Activated CD4-positive, CD25-positive, alpha-beta regulatory T cell (primary cell): ENCODE measurements around the gene RASGEF1C.
"Not testable (repeated sequence)": the region's sequence is repeated elsewhere in the genome, so short reads cannot be mapped to it uniquely, and the experiment has no call there.

ENCODE experiments used
- DNase-seq, 4 experiments: peaks; one replicate each; lab custom pipeline; 2025; lab: John Stamatoyannopoulos, UW

Gene RASGEF1C

DNA sequence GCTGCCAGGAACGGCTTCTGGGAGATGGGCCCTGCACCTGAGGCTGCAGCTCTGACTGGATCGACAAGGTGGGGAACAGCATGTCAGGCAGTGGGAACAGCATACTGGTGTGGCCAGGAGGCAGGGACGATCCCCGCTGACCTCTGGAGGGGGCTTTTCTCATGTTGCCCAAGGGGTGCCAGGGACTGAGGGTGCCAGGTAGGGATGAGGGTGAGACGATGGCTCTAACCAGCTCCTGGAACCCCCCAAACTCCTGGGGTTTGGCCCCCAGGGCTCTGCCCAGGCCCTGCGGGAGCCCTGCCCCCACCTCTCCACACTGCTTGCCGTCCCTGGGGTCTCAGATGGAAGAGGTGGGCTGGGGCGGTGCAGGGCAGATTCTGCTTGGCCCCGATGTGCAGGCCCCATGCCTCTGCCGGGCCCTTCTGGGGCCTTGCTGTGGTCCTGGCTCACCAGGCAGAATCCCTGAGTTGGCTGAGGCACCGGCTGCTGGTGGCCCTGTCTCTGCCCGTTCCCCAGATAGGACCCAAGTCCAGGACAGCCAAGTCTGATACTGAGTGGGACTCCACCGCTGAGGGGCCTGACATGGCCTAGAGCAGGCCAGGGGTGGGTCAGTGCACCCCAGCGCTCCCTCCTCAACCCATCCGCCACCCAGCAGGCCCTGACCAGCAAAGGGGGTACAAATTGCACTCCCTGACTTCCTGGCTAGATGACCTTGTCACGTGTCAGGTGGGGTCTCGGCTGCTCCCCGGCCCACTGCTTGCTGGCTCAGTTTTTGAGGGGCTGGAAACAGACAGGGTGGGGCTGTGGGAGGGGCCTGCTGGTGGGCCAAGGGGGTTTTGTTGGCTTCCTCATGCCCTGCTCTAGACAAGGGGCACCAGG lies 109.0 kb downstream of the RASGEF1C start:
- no peak for DNase-seq

DNA sequence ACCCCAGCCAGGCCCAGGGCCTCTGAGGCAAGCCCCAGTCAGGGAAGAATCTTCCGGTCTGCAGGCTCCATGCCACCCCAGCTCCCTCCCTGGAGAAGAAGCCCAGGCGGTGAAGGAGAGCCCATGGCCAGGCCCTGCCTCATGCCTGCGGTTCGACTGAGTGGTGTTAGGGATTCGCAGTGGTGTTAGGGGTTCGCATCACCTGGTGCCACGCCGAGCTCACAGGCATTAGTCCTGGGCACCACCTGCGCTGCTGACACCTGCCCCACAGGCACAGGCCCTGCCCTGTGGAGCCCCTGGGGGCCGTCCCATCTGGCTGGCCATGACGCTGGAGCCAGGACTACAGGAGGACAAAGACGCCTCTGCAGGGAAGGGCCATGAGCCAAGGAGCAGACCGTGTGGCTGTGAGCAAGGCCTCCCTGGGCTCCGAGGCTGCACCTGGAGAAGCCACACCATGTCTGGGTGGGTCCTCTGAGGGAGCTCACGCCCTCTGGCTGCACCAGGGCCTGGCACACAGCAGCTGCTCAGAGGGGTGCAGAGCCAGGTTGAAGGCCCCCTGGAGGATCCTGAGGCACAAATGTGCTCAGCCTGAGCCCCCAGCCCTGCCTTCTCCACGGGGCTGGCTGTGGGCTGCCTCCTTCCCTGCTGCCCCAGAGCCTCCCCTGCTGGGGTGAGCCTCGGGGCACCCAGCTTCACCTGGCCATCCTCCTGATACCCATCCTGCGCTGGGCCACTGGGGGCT lies 109.8 kb downstream of the RASGEF1C start:
- no peak for DNase-seq

DNA sequence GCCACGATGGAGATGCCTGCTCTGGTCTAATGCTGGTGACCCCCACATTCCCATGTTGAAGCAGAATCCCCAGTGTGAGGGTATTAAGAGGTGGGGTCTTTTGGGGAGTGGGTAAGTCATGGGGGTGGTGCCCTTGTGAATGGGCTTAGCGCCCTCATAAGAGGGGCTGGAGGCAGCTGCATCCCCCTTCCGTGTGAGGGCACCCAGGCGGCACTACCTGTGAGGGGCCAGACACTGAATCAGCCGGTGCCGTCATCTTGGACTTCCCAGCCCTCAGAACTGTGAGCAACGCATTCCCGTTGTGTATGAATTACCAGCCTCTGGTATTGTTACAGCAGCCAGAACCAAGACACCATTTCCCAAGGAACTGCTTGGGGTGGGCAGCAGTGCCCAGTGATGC lies 110.5 kb downstream of the RASGEF1C start:
- no peak for DNase-seq

DNA sequence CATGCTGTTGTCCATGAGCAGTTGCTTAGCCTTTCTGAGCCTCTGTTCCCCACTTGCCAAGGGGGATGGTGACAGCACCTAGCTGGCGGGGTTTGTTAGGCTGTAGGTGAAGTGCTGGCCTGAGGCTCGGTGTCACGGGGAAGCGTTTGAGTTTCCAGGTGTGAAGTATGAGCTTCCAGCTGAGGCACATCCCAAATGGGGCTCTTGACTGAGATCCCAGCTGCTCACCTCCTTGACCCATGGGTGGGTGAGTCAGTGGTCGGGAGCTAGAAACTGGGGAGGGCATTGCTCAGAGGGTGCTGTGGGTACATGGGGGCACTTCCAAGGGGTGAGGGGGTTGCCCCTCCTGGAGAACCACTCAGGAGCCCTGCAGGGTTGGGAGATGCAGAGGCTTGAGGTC lies 111.1 kb downstream of the RASGEF1C start:
- no peak for DNase-seq

DNA sequence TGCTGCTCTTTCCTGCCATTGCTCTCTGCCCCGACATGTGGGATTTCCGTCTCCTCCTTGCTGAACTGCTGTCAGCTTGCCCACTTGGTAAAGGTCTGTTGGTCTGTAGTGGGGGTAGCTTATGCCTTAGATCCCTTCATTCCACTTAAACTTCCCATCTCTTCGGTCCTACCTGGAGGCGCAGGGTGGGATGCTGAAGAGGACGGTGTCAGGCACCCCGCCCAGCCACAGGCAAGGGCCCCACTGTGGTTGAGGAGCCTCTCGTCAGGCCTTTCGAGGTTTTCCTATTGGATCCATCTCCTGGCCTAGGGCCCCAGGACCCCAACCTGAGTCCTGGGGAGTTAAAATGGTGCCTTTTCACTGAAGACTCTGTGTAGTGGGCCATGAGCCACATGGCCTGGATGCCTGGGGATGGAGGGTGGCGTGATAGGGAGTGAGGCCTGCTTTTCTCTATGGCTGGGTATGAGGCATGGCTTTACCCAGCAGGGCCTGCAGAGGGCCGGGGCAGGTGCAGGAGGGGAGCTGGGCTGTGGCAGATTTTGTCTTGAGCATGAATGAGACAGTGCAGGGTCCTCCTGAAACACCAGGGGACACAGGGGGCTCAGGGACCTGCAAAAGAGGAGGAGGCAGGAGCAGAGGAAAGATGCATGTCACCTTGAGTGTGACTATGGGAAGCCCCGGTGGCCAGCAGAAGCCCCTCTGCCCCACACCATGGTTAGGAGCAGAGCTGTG lies 111.7 kb downstream of the RASGEF1C start:
- no peak for DNase-seq

DNA sequence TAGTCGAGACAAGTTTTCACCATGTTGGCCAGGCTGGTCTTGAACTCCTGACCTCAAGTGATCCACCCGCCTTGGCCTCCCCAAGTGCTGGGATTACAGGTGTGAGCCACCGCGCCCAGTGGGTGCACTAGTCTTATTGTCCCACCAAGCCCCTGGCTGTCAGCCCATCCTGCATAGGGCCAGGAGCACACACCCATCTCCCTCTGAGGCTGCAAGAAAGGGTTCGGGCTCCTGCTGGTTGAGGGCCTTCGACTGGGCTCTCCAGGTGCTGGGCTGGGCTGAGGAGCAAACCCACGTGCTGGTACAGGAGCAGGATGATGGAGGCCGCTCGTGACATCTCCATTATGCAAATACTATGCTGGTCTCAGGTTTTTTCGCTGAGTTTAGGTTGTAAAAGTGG lies 112.4 kb downstream of the RASGEF1C start:
- DNase-seq, result no peak

DNA sequence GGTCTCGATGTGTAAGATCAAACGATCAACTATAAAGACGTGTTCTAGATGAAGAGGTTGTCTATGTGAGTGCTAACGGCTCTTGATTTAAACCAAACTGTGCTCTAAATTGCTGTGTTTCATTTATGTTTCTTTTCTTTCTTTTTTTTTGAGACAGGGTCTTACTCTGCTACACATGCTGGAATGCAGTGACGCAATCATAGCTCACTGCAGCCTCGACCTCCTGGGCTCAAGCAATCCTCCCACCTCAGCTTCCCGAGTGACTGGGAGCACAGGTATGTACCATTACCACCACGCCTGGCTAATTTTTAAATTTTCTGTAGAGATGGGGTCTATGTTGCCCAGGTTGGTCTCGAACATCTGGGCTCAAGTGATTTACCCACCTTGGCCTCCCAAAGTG lies 113.5 kb downstream of the RASGEF1C start:
- DNase-seq, result no peak

DNA sequence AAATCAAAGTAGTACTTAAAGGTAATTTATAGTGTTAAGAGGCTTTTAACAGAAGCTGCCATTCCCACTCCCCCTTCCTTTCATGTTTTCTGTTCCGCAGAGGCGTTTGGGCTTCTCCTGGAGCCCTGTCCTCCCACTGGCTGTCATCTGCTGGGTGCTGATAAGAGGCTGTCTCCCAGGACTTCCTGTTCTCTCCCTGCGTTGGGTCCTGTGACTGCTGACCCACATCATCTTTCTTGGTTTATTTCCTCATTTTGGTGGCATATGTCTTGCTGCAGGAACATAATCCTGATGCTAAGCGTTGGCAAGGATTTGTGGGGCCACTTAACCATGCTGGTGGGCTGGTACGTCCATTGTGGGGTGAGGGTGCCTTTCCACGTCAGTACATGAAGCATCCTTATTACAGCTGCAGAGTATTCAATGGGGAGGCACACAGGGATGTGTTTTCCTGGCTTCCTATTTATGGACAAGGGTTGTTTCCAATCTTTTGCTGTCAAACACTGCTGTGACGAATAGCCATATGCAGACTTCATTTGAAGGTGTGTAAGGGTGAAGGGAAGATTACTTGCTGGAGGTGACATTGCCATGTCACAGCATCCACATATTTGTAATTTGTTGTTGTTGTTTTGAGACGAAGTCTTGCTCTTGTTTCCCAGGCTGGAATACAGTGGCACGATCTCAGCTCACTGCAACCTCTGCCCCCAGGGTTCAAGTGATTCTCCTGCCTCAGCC lies 115.2 kb downstream of the RASGEF1C start:
- DNase-seq, result no peak

DNA sequence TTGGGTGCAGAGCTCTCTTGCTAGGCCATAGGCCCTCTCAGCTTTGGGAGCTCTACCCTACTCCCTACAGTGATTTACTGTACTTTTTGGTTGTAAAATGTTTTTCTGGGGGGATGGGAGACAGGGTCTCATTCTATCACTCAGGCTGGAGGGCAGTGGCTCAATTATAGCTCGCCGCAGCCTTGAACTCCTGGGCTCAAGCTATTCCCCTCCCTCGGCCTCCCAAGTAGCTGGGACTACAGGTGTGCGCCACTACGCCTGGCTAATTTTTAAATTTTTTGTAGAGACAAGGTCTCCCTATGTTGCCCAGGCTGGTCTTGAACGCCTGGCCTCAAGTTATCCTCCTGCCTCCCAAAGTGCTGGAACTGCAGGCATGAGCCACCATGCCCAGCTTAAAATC lies 115.8 kb downstream of the RASGEF1C start:
- no peak for DNase-seq

DNA sequence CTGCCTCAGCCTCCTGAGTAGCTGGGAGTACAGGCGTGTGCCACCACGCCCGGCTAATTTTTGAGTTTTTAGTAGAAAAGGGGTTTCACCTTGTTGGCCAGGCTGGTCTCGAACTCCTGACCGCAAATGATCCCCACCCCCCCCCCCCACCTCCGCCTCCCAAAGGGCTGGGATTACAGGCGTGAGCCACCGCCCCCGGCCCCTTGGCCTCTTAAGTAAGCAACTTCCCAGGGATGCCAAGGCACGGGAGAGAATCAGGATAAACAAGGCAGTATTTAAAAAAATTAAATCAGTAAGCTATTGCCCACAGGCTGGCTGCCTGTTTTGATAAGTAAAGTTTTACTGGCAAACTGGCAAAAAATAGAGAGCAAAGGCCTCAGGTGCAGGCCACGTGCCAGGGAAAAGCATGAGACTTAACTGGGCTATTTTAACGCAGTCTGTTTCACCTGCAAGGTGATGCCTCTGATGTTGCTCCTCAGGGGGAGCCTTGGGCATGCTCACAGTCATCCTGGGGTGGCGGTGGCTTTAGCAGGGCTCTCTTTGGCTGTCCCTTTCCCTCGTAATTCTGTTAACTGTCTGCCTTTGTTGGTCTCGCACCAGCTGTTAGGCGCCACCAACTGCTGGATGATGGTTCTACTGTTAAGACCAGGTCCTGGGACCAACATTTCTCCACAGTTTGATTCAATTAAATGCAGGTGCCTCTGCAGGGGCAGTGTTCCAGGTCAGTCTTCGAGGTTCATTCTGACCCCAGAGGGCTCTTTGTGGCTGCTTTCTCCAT lies 118.1 kb downstream of the RASGEF1C start:
- DNase-seq, result no peak

DNA sequence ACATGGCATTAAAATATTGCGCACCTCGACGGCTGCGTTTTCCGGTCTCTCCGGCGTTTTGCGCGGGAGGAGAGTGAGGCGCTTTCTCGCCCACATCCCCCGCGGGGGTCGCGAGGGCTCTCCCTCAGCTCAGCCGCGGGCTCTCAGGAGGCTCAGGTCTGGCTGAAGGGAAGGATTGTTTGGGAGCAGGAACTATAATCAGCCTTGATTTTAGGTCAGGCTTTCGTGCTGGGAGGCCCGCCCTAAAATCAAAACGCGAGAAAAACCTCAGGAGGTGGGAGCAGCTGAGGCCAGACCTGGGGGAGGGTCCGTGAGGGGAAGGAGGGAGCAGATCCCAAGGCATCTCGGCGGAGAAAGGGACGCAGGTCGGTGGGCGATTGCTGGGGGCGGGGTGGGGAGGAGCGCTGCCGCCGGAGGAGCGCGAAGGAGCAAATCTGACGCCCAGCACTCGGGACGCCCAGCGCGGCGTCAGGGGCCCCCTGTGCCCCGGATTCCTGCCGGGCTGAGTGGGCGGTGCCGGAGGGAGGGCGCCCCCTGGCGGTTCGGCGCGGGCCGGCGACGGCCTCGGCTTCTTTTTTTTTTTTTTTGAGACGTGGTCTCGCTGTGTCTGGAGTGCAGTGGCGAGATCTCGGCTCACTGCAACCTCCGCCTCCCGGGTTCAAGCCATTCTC lies 118.8 kb downstream of the RASGEF1C start:
- peak; percentile 56 to 67 (median 62) for DNase-seq

DNA sequence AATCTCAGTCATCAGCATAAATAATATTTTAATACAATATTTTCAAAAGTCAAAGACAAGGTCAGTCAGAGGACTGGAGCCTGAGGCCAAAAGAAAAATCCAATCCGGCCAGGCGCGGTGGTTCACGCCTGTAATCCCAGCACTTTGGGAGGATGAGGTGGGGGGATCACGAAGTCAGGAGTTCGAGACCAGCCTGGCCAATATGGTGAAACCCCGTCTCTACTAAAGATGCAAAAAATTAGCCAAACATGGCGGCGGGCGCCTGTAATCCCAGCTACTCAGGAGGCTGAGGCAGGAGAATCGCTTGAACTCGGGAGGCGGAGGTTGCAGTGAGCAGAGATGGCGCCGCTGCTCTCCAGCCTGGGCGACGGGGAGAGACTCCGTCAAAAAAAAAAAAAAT lies 119.4 kb downstream of the RASGEF1C start:
- not testable (repeated sequence) for DNase-seq

DNA sequence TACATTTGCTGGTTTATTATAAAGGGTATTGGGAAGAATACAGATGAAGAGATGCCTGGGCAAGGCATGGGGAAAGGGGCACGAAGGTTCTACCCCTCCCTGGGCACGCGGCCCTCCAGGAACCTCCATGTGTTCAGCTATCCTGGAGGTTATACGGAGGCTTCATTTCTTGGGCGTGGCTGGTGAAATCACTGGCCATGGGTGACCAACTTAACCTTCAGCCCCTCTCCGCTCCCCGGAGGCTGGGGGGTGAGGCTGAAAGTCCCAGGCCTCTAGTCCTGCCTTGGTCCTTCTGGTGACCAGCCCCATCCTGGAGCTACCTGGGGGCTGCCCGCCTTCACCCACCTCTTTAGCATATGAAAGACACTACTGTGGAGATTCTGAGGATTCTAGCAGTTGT lies 120.5 kb downstream of the RASGEF1C start:
- no peak for DNase-seq

DNA sequence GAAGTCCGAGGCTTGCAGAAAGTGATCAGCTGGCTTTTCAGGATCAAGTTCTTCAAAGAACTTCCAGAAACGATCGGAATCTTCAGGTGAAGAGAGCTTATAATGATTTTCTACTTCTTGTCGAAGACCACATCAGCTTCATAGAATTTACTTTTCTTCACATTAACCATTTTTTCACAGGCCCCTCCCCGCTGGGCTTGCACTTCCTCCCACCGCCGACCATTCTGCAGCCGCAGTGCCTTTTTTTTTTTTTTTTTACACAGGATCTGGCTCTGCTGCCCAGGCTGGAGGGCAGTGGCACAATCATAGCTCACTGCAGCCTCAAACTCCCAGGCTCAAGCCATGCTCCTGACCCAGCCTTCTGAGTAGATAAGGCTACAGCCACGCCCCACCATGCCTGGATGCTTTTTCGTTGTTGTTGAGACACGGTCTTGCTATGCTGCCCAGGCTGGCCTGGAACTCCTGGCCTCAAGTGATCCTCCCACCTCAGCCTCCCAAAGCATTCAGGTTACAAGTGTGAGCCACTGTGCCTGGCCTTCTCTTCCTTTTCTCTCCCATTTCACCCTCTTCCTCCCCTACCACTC lies 122.1 kb downstream of the RASGEF1C start:
- no peak for DNase-seq

DNA sequence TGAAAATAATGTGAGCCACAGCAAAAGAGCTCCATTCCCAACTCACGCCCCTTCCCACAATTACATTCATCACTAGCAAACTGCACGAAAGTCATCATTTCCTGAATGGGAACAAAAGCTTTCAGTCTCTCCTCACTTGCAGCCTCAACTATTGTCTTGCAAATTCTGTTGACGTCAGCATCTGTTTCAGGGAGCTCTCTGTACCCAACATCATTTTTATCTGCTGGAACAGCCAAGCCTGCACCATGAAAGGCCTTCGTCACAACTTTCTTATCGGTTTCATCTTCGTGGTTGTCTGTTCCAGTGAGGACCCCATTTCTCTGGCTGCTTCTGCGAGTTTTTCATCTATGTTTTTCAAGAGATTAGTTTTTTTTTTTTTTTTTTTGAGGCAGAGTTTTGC lies 123.2 kb downstream of the RASGEF1C start:
- no peak for DNase-seq

DNA sequence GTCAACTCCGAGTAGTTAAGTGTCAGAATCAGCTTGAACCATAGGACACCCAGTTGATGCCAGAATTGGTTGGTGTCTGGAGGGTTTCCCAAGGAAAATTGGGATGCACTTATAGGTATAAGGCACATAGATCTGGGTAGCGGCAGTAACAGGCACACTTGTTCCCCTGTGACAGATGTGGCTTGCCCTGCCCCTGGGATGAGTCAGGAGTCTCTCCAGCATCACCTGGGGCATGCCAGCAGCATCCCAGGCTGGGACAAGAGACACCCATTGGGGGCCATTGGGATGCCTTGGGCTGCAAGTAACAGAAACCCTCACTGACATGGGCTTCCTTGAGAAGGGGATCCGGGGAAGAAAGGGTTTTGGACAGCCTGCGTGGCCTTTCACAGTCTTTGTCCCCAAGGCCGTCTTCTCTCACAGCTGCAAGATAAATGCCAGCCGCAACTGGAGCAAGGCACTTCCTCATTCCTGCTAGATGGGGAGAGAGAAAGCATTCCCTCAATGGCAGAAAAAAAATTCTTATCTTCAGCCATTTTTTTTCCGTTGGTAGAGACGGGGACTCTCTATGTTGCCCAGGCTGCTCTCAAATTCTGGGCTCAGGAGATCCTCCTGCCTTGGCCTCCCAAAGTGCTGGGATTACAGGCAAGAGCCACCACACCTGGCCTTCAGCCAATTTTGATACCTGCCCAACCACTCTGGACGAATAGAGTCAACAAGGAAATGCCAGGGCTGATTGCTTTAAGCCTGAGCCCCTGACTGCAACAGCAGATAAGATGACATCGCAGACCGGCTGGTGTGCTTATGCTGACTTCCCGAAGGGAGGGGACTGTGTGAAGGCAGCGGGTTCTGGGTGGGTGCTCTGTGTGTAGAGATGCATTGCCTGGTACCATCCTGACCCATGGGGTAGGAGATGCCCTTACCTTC lies 124.1 kb downstream of the RASGEF1C start:
- no peak for DNase-seq

DNA sequence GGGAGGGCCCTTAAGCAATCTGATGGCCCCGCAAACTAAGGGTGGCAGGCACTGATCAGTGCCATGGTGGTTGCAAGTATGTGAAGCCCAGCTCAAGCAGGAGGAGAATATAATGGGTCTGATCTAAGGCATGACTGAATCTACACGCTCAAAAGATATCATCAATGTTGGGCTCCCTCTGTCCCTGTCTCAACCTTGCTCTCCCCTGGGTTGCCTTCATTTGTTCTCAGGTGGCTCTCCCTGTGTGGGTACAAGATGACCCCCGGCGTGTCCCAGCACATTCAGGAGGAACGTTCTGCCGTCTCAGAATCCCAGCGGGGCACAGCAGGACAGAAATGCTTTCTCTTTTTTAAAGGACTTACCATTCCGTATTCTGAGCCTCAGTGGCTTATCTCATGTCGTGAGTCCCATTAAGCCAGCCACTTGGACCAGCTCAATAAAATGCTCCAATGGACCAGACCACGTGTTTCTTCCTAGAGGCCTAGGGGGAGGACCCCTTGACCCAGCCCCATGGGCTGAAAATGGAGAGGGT lies 125.4 kb downstream of the RASGEF1C start:
- no peak for DNase-seq

DNA sequence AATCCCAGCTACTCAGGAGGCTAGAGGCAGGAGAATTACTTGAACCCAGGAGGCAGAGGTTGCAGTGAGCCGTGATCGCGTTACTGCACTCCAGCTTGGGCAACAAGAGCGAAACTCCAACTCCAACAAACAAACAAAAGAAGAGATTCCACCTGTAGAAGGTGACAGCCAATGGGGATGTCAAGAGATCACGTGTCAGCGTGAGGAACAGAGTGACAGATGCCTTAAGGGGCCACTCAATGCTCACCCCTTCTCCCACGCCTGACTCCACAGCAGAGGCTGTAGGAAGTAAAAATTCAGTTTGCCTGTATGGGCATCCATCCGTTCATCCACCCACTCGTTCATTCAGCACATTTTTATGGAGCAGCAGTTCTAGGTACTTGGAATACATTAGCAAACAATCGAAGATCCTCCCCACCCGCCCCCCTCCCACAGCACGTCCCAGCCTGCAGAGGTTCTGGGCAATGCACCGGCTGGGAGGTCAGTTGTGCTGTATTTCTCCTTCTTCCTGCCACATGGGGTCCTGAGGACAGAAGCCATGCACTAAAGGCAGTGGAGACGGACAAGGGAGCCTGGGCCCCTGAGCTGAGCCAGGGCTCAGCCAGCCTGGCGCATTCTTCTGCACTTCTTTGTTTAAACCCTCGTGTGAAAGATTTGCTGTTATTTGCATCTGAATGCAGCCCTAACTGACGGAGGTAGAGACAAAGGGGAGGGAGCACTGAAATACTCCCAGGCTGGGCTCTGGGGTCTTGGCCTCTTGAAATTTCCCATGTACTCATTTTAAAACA lies 126.2 kb downstream of the RASGEF1C start:
- DNase-seq, result no peak
